Kidney epithelial cell (primary cell): Measurements from ENCODE around the gene CCNJL. TPM values are rescaled to one million over a fixed set of nuclear protein-coding genes. Genes with fewer than 3 reads are reported as not detected.

Experiments used
- DNase-seq: peaks from one replicate; pipeline ENCODE4 v3.0.0-alpha.2; 2010; ENCODE audit warnings: low read depth
- H3K27me3 ChIP-seq: 2 replicates; pipeline ENCODE4 v1.6.0; 2011; ENCODE audit warnings: low read length; ENCODE audit not compliant: control insufficient read depth, insufficient read depth
- H3K36me3 ChIP-seq: 2 replicates; pipeline ENCODE4 v1.5.1; 2011; ENCODE audit warnings: low read length; ENCODE audit not compliant: control insufficient read depth, insufficient read depth
- H3K4me3 ChIP-seq: 2 replicates; pipeline ENCODE4 v1.5.1; 2011; ENCODE audit warnings: low read depth, mild to moderate bottlenecking, control low read depth, low read length
- CTCF ChIP-seq: IDR thresholded peaks from 2 replicates; pipeline ENCODE4 v1.5.1; 2011; ENCODE audit warnings: mild to moderate bottlenecking, moderate library complexity, low read length, control low read depth, inconsistent platforms; ENCODE audit not compliant: insufficient read depth, poor library complexity, severe bottlenecking
- total RNA-seq: library from RNA; depleted of rRNA; stranded (reverse); fragments of >200 nt; gene quantifications from 2 replicates; pipeline ENCODE4 v1.2.3, GENCODE V29; 2015

Gene CCNJL
- total RNA-seq, 1 donor from 2014 or later = 21.9 TPM

- H3K36me3 ChIP-seq = no peaks in the 10 kb centered on the region
- no peak for DNase-seq
- no peak overlapping the region for H3K4me3 ChIP-seq
- no peaks in the 10 kb centered on the region for H3K27me3 ChIP-seq
- TF ChIP-seq CTCF = no peak
Observed at GRCh38 chr5:160293901-160294561, 18.3 kb downstream of the CCNJL start.

DNA sequence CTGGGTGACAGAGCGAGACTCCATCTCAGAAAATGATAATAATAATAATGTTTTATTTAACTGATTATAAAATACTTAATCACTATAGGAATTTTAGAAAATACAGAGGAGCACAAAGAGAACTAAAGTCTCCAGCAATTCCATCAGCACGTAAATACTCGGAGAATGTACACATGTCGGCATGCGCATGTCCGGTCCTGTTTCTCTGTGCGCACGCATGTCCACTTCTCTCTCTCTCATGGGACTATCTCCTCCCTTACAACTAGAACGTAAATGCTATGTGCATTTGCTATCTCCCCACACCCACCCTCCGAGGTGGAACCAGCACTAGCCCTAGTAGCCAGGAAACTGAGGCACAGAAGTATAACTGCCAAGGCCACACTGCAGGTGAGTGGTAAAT lies 19.0 kb downstream of the CCNJL start:
- Histone ChIP-seq H3K4me3 (no peak overlapping the region), H3K36me3 (no peaks in the 10 kb centered on the region), H3K27me3 (no peaks in the 10 kb centered on the region)
- no peak for DNase-seq
- no peak for TF ChIP-seq CTCF

DNA sequence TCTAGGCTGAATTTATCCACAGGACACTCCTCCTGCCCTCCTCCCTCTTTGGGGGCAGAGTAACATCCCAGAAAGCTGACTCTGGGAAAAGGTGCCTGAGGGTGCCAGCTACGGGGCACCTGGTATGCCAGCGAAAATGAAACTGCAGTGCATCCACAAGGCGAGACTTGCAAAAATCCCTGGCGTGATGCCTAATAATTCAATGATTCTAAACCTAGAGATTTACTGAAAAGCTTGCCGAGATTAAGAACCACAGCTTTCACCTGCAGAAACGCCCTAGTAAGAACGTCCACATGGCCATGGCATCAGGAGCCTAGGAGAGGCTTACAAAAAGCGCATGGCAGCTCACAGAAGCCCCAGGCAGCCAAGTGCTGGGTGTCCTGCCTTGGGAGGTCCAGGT lies 20.9 kb downstream of the CCNJL start:
- DNase-seq = no peak
- Histone ChIP-seq H3K27me3 (no peaks in the 10 kb centered on the region), H3K36me3 (no peaks in the 10 kb centered on the region), H3K4me3 (no peak overlapping the region)
- no peak for TF ChIP-seq CTCF

GRCh38 chr5:160290751-160291150 lies 21.6 kb downstream of the CCNJL start:
- DNase-seq = no peak
- no peaks in the 10 kb centered on the region for H3K27me3 ChIP-seq
- H3K36me3 ChIP-seq = no peaks in the 10 kb centered on the region
- no peak for TF ChIP-seq CTCF
- no peak overlapping the region for H3K4me3 ChIP-seq

- no peaks in the 10 kb centered on the region for H3K27me3 ChIP-seq
- TF ChIP-seq CTCF = no peak
- H3K36me3 ChIP-seq = no peaks in the 10 kb centered on the region
- no peak overlapping the region for H3K4me3 ChIP-seq
- DNase-seq = no peak
Observed at GRCh38 chr5:160289721-160290120, 22.6 kb downstream of the CCNJL start.

GRCh38 chr5:160289356-160289651 lies 23.1 kb downstream of the CCNJL start:
- DNase-seq = no peak
- no peaks in the 10 kb centered on the region for H3K36me3 ChIP-seq
- no peaks in the 10 kb centered on the region for H3K27me3 ChIP-seq
- H3K4me3 ChIP-seq = no peak overlapping the region
- TF ChIP-seq CTCF = no peak
